ENCODE data around the gene DNAH14. TPM values are rescaled to one million over a fixed set of nuclear protein-coding genes. Genes with fewer than 3 reads are reported as not detected.

Gene DNAH14
- total RNA-seq, 6 donors from 2014 or later: 2.1 to 26.5 (median 12.9) TPM

DNA sequence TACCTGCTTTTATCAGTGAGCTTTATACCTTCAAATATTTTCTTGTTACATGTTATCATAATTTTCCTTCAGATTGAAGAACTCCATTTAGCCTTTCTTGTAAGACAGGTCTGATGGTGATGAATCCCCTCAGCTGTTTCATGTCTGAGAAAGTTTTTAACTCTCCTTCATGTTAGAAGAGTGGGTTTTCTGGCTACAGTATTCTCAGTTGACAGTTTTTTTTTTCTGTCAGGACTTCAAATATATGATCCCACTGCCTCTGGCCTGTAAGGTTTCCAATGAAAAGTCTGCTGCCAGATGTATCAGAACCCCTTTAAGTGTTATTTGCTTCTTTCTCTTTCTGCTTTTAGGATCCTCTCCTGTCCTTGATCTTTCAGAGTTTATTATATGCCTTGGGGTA lies 250.2 kb downstream of the DNAH14 start:
- Histone ChIP-seq H3K27ac (no peak overlapping the region), H3K4me1 (no peaks in the 10 kb centered on the region), H3K9me3 (peaks cover 7 to 38% (median 20%) of the 10 kb centered on the region in 4 donors), H3K36me3 (no peaks in the 10 kb centered on the region), H3K4me3 (no peak overlapping the region), H3K27me3 (no peaks in the 10 kb centered on the region)
- ATAC-seq (ENCODE audit: low FRiP score in 2 of 2) (no peak), DNase-seq (no peak)
- TF ChIP-seq EP300 (IDR thresholded peaks at IDR 0.05): no peak
- TF ChIP-seq POLR2A (IDR thresholded peaks at IDR 0.05): no peak
- TF ChIP-seq POLR2AphosphoS5 (IDR thresholded peaks at IDR 0.05): no peak
- TF ChIP-seq, protein P1, sequence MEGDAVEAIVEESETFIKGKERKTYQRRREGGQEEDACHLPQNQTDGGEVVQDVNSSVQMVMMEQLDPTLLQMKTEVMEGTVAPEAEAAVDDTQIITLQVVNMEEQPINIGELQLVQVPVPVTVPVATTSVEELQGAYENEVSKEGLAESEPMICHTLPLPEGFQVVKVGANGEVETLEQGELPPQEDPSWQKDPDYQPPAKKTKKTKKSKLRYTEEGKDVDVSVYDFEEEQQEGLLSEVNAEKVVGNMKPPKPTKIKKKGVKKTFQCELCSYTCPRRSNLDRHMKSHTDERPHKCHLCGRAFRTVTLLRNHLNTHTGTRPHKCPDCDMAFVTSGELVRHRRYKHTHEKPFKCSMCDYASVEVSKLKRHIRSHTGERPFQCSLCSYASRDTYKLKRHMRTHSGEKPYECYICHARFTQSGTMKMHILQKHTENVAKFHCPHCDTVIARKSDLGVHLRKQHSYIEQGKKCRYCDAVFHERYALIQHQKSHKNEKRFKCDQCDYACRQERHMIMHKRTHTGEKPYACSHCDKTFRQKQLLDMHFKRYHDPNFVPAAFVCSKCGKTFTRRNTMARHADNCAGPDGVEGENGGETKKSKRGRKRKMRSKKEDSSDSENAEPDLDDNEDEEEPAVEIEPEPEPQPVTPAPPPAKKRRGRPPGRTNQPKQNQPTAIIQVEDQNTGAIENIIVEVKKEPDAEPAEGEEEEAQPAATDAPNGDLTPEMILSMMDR (IDR thresholded peaks at IDR 0.05): no peak

DNA sequence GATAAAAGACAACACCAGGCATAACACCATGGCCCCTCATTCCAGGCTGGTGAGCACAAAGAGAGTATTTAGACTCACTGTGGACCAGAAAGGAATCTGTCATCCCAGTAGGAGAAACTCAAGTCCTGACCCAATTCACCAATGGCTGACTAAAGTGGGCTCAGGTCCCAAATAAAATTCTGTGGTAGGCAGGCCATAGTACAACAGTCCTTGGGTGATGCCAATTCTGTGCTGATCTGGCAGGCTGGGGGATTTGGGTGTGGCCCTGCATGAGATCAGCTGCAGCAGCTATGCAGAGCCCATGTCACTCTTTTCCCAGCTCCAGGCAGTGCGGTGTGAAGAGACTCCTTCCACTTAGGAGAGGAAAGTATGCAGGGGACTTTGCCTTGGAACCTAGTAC lies 253.2 kb downstream of the DNAH14 start:
- no peaks in the 10 kb centered on the region for H3K4me1 ChIP-seq
- no peaks in the 10 kb centered on the region for H3K36me3 ChIP-seq
- H3K27ac ChIP-seq: no peak overlapping the region
- H3K4me3 ChIP-seq: no peak overlapping the region
- DNase-seq (no peak), ATAC-seq (ENCODE audit: low FRiP score in 2 of 2) (no peak)
- TF ChIP-seq, protein P1 (IDR thresholded peaks at IDR 0.05): no peak
- TF ChIP-seq POLR2A (IDR thresholded peaks at IDR 0.05) (no peak), POLR2AphosphoS5 (IDR thresholded peaks at IDR 0.05) (no peak), EP300 (IDR thresholded peaks at IDR 0.05) (no peak)
- H3K9me3 ChIP-seq: peaks cover 7 to 21% (median 14%) of the 10 kb centered on the region in 4 donors
- 89% methylated on average over 1 of the region's 1 CpG for WGBS, 2 donors
- no peaks in the 10 kb centered on the region for H3K27me3 ChIP-seq

DNA sequence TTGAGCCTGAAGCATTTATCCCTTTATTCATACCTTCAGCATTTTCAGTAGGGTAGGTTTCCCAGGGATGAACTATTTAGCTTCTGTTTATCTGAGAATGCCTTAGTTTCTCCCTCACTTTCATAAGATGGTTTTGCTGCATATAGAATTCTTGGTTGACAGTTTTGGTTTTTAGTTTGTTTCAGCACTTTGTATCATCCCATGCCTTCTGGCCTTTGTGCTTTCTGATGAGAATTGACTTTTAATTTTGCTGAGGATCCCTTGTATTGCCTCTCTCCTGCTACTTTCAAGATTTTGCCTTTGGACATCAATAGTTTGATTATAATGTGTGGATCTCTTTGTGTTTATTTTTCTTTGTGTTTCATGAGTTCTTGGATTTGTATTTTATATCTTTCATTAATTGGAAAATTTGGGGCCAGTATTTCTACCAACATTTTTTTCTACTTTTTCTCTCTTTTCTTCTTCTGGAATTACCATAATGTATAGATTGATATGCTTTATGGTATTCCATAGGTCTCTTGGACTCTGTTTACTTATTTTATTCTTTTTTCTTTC lies 261.8 kb downstream of the DNAH14 start:
- H3K36me3 ChIP-seq: no peaks in the 10 kb centered on the region

DNA sequence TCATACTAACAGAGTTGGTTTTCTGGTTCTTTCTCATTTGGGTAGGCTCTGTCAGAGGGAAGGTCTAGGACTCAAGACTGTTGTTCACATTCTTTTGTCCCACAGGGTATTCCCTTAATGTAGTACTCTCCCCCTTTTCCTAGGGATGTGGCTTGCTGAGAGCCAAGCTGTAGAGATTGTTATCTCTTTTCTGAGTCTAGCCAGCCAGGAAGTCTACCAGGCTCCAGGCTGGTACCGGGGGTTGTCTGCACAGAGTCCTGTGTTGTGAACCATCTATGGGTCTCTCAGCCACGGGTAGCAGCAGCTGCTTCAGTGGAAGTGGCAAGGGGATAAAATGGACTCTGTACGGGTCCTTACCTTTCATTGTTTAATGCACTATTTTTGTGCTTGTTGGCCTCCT lies 272.0 kb downstream of the DNAH14 start:
- WGBS, 2 donors: 52 to 78% methylated on average over 3 of the region's 3 CpGs
- Histone ChIP-seq H3K27ac (no peak overlapping the region), H3K4me3 (no peak overlapping the region), H3K36me3 (no peaks in the 10 kb centered on the region), H3K9me3 (no peaks in the 10 kb centered on the region), H3K4me1 (no peaks in the 10 kb centered on the region), H3K27me3 (no peaks in the 10 kb centered on the region)
- no peak for TF ChIP-seq EP300 (IDR thresholded peaks at IDR 0.05)
- no peak for TF ChIP-seq POLR2AphosphoS5 (IDR thresholded peaks at IDR 0.05)
- TF ChIP-seq, protein P1 (IDR thresholded peaks at IDR 0.05): no peak
- no peak for TF ChIP-seq POLR2A (IDR thresholded peaks at IDR 0.05)
- ATAC-seq (ENCODE audit: low FRiP score in 2 of 2) (no peak), DNase-seq (no peak)

More for the DNA sequence above, 261.8 kb downstream of the DNAH14 start:
- no peaks in the 10 kb centered on the region for H3K4me1 ChIP-seq
- ATAC-seq (ENCODE audit: low FRiP score in 2 of 2): no peak
- peaks cover 8 to 23% (median 14%) of the 10 kb centered on the region in 4 donors for H3K9me3 ChIP-seq
- TF ChIP-seq POLR2A (IDR thresholded peaks at IDR 0.05): no peak
- TF ChIP-seq, protein P1 (IDR thresholded peaks at IDR 0.05): no peak
- no peak for TF ChIP-seq POLR2AphosphoS5 (IDR thresholded peaks at IDR 0.05)
- no peak for TF ChIP-seq EP300 (IDR thresholded peaks at IDR 0.05)
- H3K4me3 ChIP-seq: no peak overlapping the region
- no peak overlapping the region for H3K27ac ChIP-seq
- DNase-seq: no peak
- no peaks in the 10 kb centered on the region for H3K27me3 ChIP-seq

DNA sequence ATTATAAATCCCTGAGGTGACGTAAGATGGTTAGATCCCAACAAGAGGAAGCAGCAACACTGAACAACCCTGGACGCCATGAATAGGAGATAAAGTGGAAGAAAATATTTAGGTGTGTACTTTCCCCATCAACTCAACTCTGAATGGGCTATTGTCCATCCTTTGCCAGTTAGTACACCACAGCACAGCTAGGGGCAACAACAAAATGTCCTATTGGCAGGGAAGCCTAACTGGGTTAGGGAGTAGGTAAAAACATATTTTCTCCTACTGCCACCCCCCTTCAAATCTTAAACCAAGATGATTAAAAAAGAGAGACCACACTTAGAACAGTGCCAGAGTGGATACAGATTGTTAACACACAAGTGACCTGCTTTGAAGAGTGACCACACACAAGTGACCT lies 278.3 kb downstream of the DNAH14 start:
- 86 to 92% methylated on average over 2 of the region's 2 CpGs for WGBS, 2 donors
- Histone ChIP-seq H3K4me3 (no peak overlapping the region), H3K36me3 (no peaks in the 10 kb centered on the region), H3K9me3 (peaks cover 0 to 11% (median 4%) of the 10 kb centered on the region in 4 donors), H3K27ac (no peak overlapping the region), H3K4me1 (no peaks in the 10 kb centered on the region), H3K27me3 (no peaks in the 10 kb centered on the region)
- DNase-seq (no peak), ATAC-seq (ENCODE audit: low FRiP score in 2 of 2) (no peak)
- TF ChIP-seq POLR2AphosphoS5 (IDR thresholded peaks at IDR 0.05): no peak
- no peak for TF ChIP-seq POLR2A (IDR thresholded peaks at IDR 0.05)
- TF ChIP-seq, protein P1 (IDR thresholded peaks at IDR 0.05): no peak
- TF ChIP-seq EP300 (IDR thresholded peaks at IDR 0.05): no peak
